ENCODE results near the gene TLR9. TPM values are rescaled to one million over a fixed set of nuclear protein-coding genes. Genes with fewer than 3 reads are reported as not detected.

Gene TLR9
- total RNA-seq, 1 donor from 2014 or later = not detected

DNA sequence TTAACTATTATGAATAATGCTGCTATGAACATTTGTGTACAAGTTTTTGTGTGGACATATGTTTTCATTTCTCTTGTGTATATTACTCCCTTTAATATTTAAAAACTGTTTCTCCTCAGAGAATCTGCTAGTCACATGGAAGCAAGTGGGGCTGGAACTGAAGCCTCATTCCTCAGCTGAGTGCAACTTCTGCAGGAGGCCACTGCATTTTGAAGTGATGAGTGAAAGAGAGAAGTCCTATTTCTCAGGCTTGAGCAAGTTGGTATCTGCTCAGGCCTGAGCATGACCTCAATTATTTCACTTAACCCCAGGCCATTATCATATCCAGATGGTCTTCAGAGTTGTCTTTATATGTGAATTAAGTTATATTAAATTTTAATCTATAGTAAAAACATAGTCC lies 11.5 kb downstream of the TLR9 start:
- H3K4me3 ChIP-seq (ENCODE audit: low read depth, low read length) = no peak overlapping the region
- TF ChIP-seq CTCF (conservative IDR thresholded peaks at IDR 0.05; ENCODE audit: low read depth, low read length) = no peak
- no peak for DNase-seq (ENCODE audit: low read depth)

DNA sequence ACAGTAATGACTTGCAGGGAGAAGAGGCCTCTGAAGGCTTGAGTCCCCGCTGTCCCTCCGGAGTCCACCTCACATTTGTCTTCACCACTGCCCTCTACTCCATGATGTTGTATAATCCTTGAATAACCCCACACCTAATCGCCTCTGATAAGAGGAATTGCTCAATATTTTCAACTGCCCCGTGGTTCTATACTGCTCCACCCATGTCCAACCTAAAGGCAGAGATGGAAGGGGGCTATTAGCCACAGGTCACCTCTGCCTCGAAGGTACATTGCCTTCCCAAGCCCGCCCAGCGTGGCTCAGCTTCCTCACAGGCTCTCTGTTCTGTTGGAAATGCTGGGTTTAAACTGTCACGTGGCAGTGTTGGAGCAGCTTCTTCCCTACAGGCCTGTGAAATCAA lies 12.4 kb downstream of the TLR9 start:
- TF ChIP-seq CTCF (conservative IDR thresholded peaks at IDR 0.05; ENCODE audit: low read depth, low read length) = no peak
- no peak overlapping the region for H3K4me3 ChIP-seq (ENCODE audit: low read depth, low read length)
- DNase-seq (ENCODE audit: low read depth) = no peak

DNA sequence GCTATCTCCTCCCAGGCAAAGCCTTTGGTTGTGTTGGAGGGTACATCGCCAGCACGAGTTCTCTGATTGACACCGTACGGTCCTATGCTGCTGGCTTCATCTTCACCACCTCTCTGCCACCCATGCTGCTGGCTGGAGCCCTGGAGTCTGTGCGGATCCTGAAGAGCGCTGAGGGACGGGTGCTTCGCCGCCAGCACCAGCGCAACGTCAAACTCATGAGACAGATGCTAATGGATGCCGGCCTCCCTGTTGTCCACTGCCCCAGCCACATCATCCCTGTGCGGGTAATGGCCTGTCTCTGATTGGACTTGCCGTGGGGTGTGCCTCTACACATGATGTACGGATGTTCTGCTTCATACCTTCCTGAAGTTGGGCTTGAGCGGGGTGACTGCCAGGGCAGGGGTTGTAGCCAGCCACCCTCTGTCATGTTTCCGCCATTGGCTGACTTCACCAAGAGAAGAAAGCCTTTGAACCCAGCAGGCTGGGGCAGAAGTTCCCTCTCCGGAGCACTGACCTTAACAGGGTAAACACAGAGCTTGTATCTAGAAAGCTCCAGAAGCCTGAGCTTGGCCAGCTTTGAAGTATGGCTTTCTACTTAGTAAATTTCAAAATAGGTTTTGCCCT lies 14.1 kb downstream of the TLR9 start:
- no peak overlapping the region for H3K4me3 ChIP-seq (ENCODE audit: low read depth, low read length)
- no peak for DNase-seq (ENCODE audit: low read depth)
- no peak for TF ChIP-seq CTCF (conservative IDR thresholded peaks at IDR 0.05; ENCODE audit: low read depth, low read length)

- TF ChIP-seq CTCF (conservative IDR thresholded peaks at IDR 0.05; ENCODE audit: low read depth, low read length) = no peak
- H3K4me3 ChIP-seq (ENCODE audit: low read depth, low read length) = no peak overlapping the region
- DNase-seq (ENCODE audit: low read depth) = no peak
Observed at GRCh38 chr3:52210550-52211046, 14.8 kb downstream of the TLR9 start.

DNA sequence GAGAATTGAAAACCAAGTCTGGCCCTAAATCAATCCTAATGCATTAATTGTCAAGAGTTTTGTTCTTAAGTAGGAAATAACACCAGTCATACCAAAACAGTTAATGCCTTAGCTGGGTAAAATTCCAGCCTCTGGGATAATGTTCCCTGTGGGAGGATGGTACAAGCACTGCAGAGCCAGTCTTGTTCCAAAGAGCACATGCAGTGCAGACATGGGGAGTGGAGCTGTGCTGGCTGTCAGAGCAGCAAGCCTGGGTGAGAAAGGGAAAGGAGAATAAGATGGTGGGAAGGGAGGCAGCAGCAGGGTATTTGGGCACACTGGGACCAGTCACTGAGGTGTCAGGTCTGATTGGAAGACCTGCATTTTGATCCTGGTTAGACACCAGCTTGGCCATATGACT lies 15.4 kb downstream of the TLR9 start:
- TF ChIP-seq CTCF (conservative IDR thresholded peaks at IDR 0.05; ENCODE audit: low read depth, low read length) = no peak
- H3K4me3 ChIP-seq (ENCODE audit: low read depth, low read length) = no peak overlapping the region
- DNase-seq (ENCODE audit: low read depth) = no peak

DNA sequence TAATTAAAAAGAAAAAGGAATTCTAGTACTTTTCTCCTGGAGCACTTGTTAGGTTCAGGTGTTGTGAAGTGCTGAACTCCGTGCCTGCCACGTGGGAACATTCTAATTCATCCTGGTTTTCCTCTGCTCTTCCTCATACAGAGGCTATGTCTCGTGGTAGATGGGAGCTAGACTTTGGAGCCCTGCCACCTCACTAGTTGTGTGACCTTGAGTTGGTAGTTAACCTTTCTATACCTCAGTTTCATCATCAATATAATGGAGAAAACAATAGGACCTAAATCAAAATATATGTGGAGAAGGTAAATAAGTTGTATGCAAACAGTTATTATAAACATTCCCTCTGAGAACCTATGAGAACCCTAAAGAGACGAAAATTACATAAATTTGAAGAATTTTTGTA lies 16.9 kb downstream of the TLR9 start:
- DNase-seq (ENCODE audit: low read depth) = no peak
- TF ChIP-seq CTCF (conservative IDR thresholded peaks at IDR 0.05; ENCODE audit: low read depth, low read length) = no peak
- no peak overlapping the region for H3K4me3 ChIP-seq (ENCODE audit: low read depth, low read length)

GRCh38 chr3:52205727-52206372 lies 19.6 kb downstream of the TLR9 start:
- H3K4me3 ChIP-seq (ENCODE audit: low read depth, low read length) = no peak overlapping the region
- no peak for DNase-seq (ENCODE audit: low read depth)
- TF ChIP-seq CTCF (conservative IDR thresholded peaks at IDR 0.05; ENCODE audit: low read depth, low read length) = no peak
